Prostate gland (tissue), 2 donors: ENCODE results near the gene C17orf78.

Experiments used
- CTCF ChIP-seq, 4 experiments: fragments of 200-600 bp in 2 of 4; fragments of 450-650 bp in 2 of 4; sonication (generic) in 2 of 4; IDR thresholded peaks; 1 replicate in 3 of 4; 2 replicates in 1 of 4; pipeline ENCODE4 v1.5.1; 2016 to 2019; ENCODE audit warnings: antibody characterized with exemption in 4 of 4, mild to moderate bottlenecking in 2 of 4, moderate library complexity in 2 of 4
- POLR2AphosphoS5 ChIP-seq: sonication (generic); formaldehyde crosslinking; IDR thresholded peaks from one replicate; pipeline ENCODE4 v1.6.1; 2017; ENCODE audit warnings: antibody characterized with exemption

- TF ChIP-seq CTCF (IDR thresholded peaks at IDR 0.05) (no peak), POLR2AphosphoS5 (no peak)
Observed at GRCh38 chr17:37365589-37365988, 10.2 kb upstream of the C17orf78 start.
